Loucy (cell line): ENCODE results near the gene CAMK2D.

Experiments used
- CTCF ChIP-seq: fragments of 200-600 bp; sonication (generic); conservative IDR thresholded peaks from 2 replicates; pipeline ENCODE4 v1.5.1; 2014; ENCODE audit warnings: mild to moderate bottlenecking, antibody characterized with exemption, low read length
- EZH2phosphoT487 ChIP-seq: fragments of 200-600 bp; IDR thresholded peaks from 2 replicates; pipeline ENCODE4 v1.6.1; 2018; ENCODE audit warnings: antibody characterized with exemption, mild to moderate bottlenecking, moderate library complexity, borderline replicate concordance

- TF ChIP-seq CTCF: no peak
- TF ChIP-seq EZH2phosphoT487: no peak
Observed at GRCh38 chr4:113730467-113731216, 30.9 kb downstream of the CAMK2D start.
